Activated CD8-positive, alpha-beta memory T cell treated with anti-CD3 and anti-CD28 coated beads, Interleukin-2, amount 50 U/mL, for 4 hours (primary cell): ENCODE data around the gene SLC48A1.
"Not testable (repeated sequence)": the region's sequence is repeated elsewhere in the genome, so short reads cannot be mapped to it uniquely, and the experiment has no call there.

Source experiments
- DNase-seq: peaks from one replicate; pipeline ENCODE4 v3.0.0-alpha.2; 2020

The SLC48A1 gene

GRCh38 chr12:47814539-47815170, 41.6 kb downstream of the SLC48A1 start:
- DNase-seq: no peak

- not testable (repeated sequence) for DNase-seq
Observed at GRCh38 chr12:47815447-47815846, 42.4 kb downstream of the SLC48A1 start.

- DNase-seq: no peak
Observed at GRCh38 chr12:47816403-47817271, 43.6 kb downstream of the SLC48A1 start.

GRCh38 chr12:47817272-47818006, 44.4 kb downstream of the SLC48A1 start:
- no peak for DNase-seq

- no peak for DNase-seq
Observed at GRCh38 chr12:47818007-47818376, 45.0 kb downstream of the SLC48A1 start.

GRCh38 chr12:47818467-47819137, 45.6 kb downstream of the SLC48A1 start:
- no peak for DNase-seq

GRCh38 chr12:47819138-47819895, 46.3 kb downstream of the SLC48A1 start:
- peak; percentile 48 for DNase-seq

- DNase-seq: peak; percentile 71
Observed at GRCh38 chr12:47819896-47820630, 47.0 kb downstream of the SLC48A1 start, which contains the start of gene HDAC7. TSS of gene HDAC7 (minus strand) at chr12:47819903. CDS start at chr12:47819785, 118 bp downstream.

GRCh38 chr12:47820631-47821345, 47.8 kb downstream of the SLC48A1 start:
- no peak for DNase-seq

- no peak for DNase-seq
Observed at GRCh38 chr12:47821346-47821706, 48.3 kb downstream of the SLC48A1 start.

GRCh38 chr12:47822401-47822800, 49.4 kb downstream of the SLC48A1 start:
- DNase-seq: no peak

- DNase-seq: no peak
Observed at GRCh38 chr12:47822863-47823262, 49.8 kb downstream of the SLC48A1 start.

GRCh38 chr12:47823422-47824086, 50.5 kb downstream of the SLC48A1 start:
- DNase-seq: no peak

- DNase-seq: no peak
Observed at GRCh38 chr12:47824198-47824597, 51.2 kb downstream of the SLC48A1 start.

- no peak for DNase-seq
Observed at GRCh38 chr12:47824635-47825034, 51.6 kb downstream of the SLC48A1 start.

- DNase-seq: no peak
Observed at GRCh38 chr12:47825173-47825639, 52.2 kb downstream of the SLC48A1 start.

GRCh38 chr12:47828008-47828975, 55.3 kb downstream of the SLC48A1 start:
- no peak for DNase-seq

GRCh38 chr12:47828976-47829482, 56.0 kb downstream of the SLC48A1 start:
- no peak for DNase-seq

- no peak for DNase-seq
Observed at GRCh38 chr12:47829584-47829983, 56.5 kb downstream of the SLC48A1 start.
